Uterus (tissue), 2 donors: ENCODE data around the gene ZNF469.

ENCODE experiments used
- CTCF ChIP-seq, 4 experiments: fragments of 200-600 bp in 2 of 4; fragments of 450-650 bp in 2 of 4; sonication (generic) in 2 of 4; IDR thresholded peaks; one replicate each; pipeline ENCODE4 v1.5.1; 2016 to 2019; ENCODE audit warnings: antibody characterized with exemption in 4 of 4, mild to moderate bottlenecking in 2 of 4, moderate library complexity in 1 of 4
- POLR2A ChIP-seq, 2 donors: fragments of 450-650 bp; IDR thresholded peaks; one replicate each; pipeline ENCODE4 v1.6.1; 2016; ENCODE audit warnings: antibody characterized with exemption in 2 of 2, mild to moderate bottlenecking in 1 of 2, moderate library complexity in 1 of 2

DNA sequence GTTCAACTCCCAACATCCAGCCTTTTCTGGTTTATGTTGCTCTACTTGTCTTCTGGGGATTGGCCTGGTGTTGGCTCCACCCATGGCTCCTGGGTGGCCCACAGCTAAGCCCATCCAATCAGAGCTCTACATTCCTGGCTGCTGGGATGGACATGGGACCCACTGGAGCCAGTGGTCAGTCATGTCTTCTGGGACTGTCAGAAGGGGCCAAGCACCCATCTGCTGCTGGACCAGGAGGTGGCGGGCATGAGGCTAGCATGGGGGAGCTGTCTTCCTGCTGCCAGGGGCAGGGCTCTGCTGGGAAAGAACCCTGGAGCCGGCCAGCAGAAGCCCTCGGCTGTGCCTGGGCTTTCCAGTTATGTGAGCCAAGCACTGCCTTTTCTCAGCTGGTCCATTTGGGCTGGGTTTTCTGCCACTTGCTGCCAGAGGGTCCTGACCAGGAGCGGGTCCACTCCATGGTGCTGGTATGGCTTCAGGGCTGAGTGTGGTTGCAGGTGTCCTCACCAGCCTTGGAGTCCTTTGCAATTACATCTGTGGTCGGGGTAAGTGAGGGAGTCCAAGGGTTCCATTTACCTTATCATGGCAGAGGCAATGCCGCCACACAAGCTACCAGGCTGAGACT, 17.4 kb upstream of the ZNF469 start:
- TF ChIP-seq CTCF (IDR thresholded peaks at IDR 0.05) (no peak), POLR2A (IDR thresholded peaks at IDR 0.05) (no peak)
